GM18502 (cell line): Measurements from ENCODE around the gene ARHGEF18.
"Not testable (repeated sequence)": the region's sequence is repeated elsewhere in the genome, so short reads cannot be mapped to it uniquely, and the experiment has no call there.

Experiments
- ATAC-seq: cut with Tn5 transposase; IDR thresholded peaks from one replicate; pipeline ENCODE4 v1.9.1; 2021; ENCODE audit warnings: mild to moderate bottlenecking; ENCODE audit not compliant: unreplicated experiment, poor library complexity

ARHGEF18 gene

GRCh38 chr19:7346488-7346971 is 2.2 kb upstream of the ARHGEF18 start:
- no peak for ATAC-seq

- ATAC-seq: not testable (repeated sequence)
Measured at GRCh38 chr19:7346997-7347396, 1.7 kb upstream of the ARHGEF18 start.

- no peak for ATAC-seq
Measured at GRCh38 chr19:7349231-7349591, 474 bp downstream of the ARHGEF18 start.

GRCh38 chr19:7349961-7350711 is 1.4 kb downstream of the ARHGEF18 start:
- no peak for ATAC-seq

- no peak for ATAC-seq
Measured at GRCh38 chr19:7351861-7352260, 3.1 kb downstream of the ARHGEF18 start.

- ATAC-seq: no peak
Measured at GRCh38 chr19:7355151-7355820, 6.5 kb downstream of the ARHGEF18 start.

- ATAC-seq: no peak
Measured at GRCh38 chr19:7355871-7356270, 7.1 kb downstream of the ARHGEF18 start.

GRCh38 chr19:7356899-7357627 is 8.3 kb downstream of the ARHGEF18 start:
- no peak for ATAC-seq

GRCh38 chr19:7358102-7358597 is 9.4 kb downstream of the ARHGEF18 start:
- no peak for ATAC-seq

GRCh38 chr19:7360393-7360984 is 11.8 kb downstream of the ARHGEF18 start:
- ATAC-seq: no peak

- no peak for ATAC-seq
Measured at GRCh38 chr19:7363225-7363624, 14.5 kb downstream of the ARHGEF18 start.

- ATAC-seq: no peak
Measured at GRCh38 chr19:7366701-7367420, 18.1 kb downstream of the ARHGEF18 start.

GRCh38 chr19:7368456-7368855 is 19.7 kb downstream of the ARHGEF18 start:
- ATAC-seq: no peak

- ATAC-seq: not testable (repeated sequence)
Measured at GRCh38 chr19:7368866-7369265, 20.1 kb downstream of the ARHGEF18 start.

- no peak for ATAC-seq
Measured at GRCh38 chr19:7370546-7370945, 21.8 kb downstream of the ARHGEF18 start.

- ATAC-seq: no peak
Measured at GRCh38 chr19:7371001-7371400, 22.3 kb downstream of the ARHGEF18 start.

- ATAC-seq: no peak
Measured at GRCh38 chr19:7372810-7373209, 24.1 kb downstream of the ARHGEF18 start.

GRCh38 chr19:7373862-7374261 is 25.1 kb downstream of the ARHGEF18 start:
- no peak for ATAC-seq

- no peak for ATAC-seq
Measured at GRCh38 chr19:7376151-7376852, 27.6 kb downstream of the ARHGEF18 start.
